Neural cell (in vitro differentiated cells): ENCODE measurements around the gene EIF4EBP2. TPM values are rescaled to one million over a fixed set of nuclear protein-coding genes. Genes with fewer than 3 reads are reported as not detected.
A peak's percentile ranks its signal among the peaks of the same experiment; 100 is the strongest.

Experiments used
- H2AFZ ChIP-seq: fragments of 200-600, 300-800 bp; sonication (generic), shearing (Covaris generic); 2 replicates; pipeline ENCODE4 v1.6.0; 2014; ENCODE audit warnings: low read depth, mild to moderate bottlenecking, antibody characterized with exemption, low read length, moderate library complexity
- H3F3A ChIP-seq: fragments of 200-600 bp; shearing (Covaris generic); 2 replicates; pipeline ENCODE4 v1.6.1; 2016; ENCODE audit warnings: mild to moderate bottlenecking, moderate library complexity, mixed read lengths, antibody characterized with exemption, low read length; ENCODE audit not compliant: insufficient read depth, poor library complexity, severe bottlenecking
- H3K27ac ChIP-seq: fragments of 200-600, 300-800 bp; sonication (generic), shearing (Covaris generic); 2 replicates; pipeline ENCODE4 v1.5.1; 2014; ENCODE audit warnings: mild to moderate bottlenecking, low read length, moderate library complexity
- H3K27me3 ChIP-seq: fragments of 300-800, 200-600 bp; sonication (generic), shearing (Covaris generic); 2 replicates; pipeline ENCODE4 v1.6.0; 2014; ENCODE audit warnings: mild to moderate bottlenecking, low read depth, low read length, moderate library complexity; ENCODE audit not compliant: insufficient read depth
- H3K36me3 ChIP-seq: fragments of 300-800, 200-600 bp; sonication (generic), shearing (Covaris generic); 2 replicates; pipeline ENCODE4 v1.5.1; 2014; ENCODE audit warnings: mild to moderate bottlenecking, antibody characterized with exemption, low read length, moderate library complexity; ENCODE audit not compliant: insufficient read depth
- H3K4me2 ChIP-seq: fragments of 300-800, 200-600 bp; sonication (generic), shearing (Covaris generic); 2 replicates; pipeline ENCODE4 v1.6.0; 2014; ENCODE audit warnings: mild to moderate bottlenecking, low read length
- H3K4me3 ChIP-seq: fragments of 300-800, 200-600 bp; sonication (generic), shearing (Covaris generic); 2 replicates; pipeline ENCODE4 v1.5.1; 2014; ENCODE audit warnings: mild to moderate bottlenecking, low read length, moderate library complexity
- H3K79me2 ChIP-seq: fragments of 200-600 bp; shearing (Covaris generic); replicated peaks from 2 replicates; pipeline ENCODE4 v1.6.0; 2014; ENCODE audit warnings: mild to moderate bottlenecking, low read length, moderate library complexity; ENCODE audit not compliant: insufficient read depth
- H3K9ac ChIP-seq: fragments of 300-800, 200-600 bp; sonication (generic), shearing (Covaris generic); 2 replicates; pipeline ENCODE4 v1.6.1; 2016; ENCODE audit warnings: mild to moderate bottlenecking, low read length, mixed read lengths
- H3K9me2 ChIP-seq: fragments of 200-600 bp; shearing (Covaris generic); 2 replicates; pipeline ENCODE4 v1.6.1; 2016; ENCODE audit warnings: mild to moderate bottlenecking, low read length, mixed read lengths; ENCODE audit not compliant: insufficient read depth
- H3K9me3 ChIP-seq: fragments of 200-600, 300-800 bp; sonication (generic), shearing (Covaris generic); 2 replicates; pipeline ENCODE4 v1.6.1; 2016; ENCODE audit warnings: mild to moderate bottlenecking, mixed run types, low read length, moderate library complexity, mixed read lengths
- H4K20me1 ChIP-seq: fragments of 200-600 bp; shearing (Covaris generic); 2 replicates; pipeline ENCODE4 v1.6.1; 2016; ENCODE audit warnings: mild to moderate bottlenecking, mixed run types; ENCODE audit not compliant: insufficient read depth
- EP300 ChIP-seq: fragments of 450-650 bp; conservative IDR thresholded peaks from 2 replicates; pipeline ENCODE4 v1.6.1; 2014; ENCODE audit warnings: antibody characterized with exemption, mild to moderate bottlenecking, moderate library complexity; ENCODE audit not compliant: poor library complexity, severe bottlenecking
- EZH2 ChIP-seq: fragments of 200-600, 300-800 bp; shearing (Covaris generic), sonication (generic); IDR thresholded peaks from 2 replicates; pipeline ENCODE4 v1.6.1; 2014; ENCODE audit warnings: antibody characterized with exemption, low read length, borderline replicate concordance, mild to moderate bottlenecking; ENCODE audit not compliant: insufficient read depth, poor library complexity, severe bottlenecking
- MXI1 ChIP-seq: fragments of 450-650 bp; conservative IDR thresholded peaks from 2 replicates; pipeline ENCODE4 v1.6.1; 2014; ENCODE audit warnings: antibody characterized with exemption, mild to moderate bottlenecking; ENCODE audit not compliant: poor library complexity, severe bottlenecking
- POLR2AphosphoS5 ChIP-seq: IDR thresholded peaks from 2 replicates; pipeline ENCODE4 v1.6.1; 2012
- SMC3 ChIP-seq: fragments of 450-650 bp; conservative IDR thresholded peaks from 2 replicates; pipeline ENCODE4 v1.6.1; 2014; ENCODE audit warnings: antibody characterized with exemption, mild to moderate bottlenecking, moderate library complexity; ENCODE audit not compliant: poor library complexity
- TAF1 ChIP-seq: IDR thresholded peaks from 2 replicates; pipeline ENCODE4 v1.6.1; 2012; ENCODE audit warnings: low read depth
- polyA plus RNA-seq: library from polyadenylated mRNA; depleted of rRNA; stranded (reverse); fragments of >200 nt; gene quantifications from 2 replicates; pipeline ENCODE4 v1.2.3, GENCODE V29; 2014
- TF ChIP-seq, protein P1 (sequence below): fragments of 450-650 bp; IDR thresholded peaks from 2 replicates; pipeline ENCODE4 v1.5.1; 2014; ENCODE audit warnings: antibody characterized with exemption, mild to moderate bottlenecking, moderate library complexity; ENCODE audit not compliant: poor library complexity, severe bottlenecking
- TF ChIP-seq, protein P2 (sequence below): IDR thresholded peaks from 2 replicates; pipeline ENCODE4 v1.6.1; 2012; ENCODE audit warnings: borderline replicate concordance

Gene EIF4EBP2
- polyA plus RNA-seq, 1 donor from 2014 or later, result 51.7 TPM

DNA sequence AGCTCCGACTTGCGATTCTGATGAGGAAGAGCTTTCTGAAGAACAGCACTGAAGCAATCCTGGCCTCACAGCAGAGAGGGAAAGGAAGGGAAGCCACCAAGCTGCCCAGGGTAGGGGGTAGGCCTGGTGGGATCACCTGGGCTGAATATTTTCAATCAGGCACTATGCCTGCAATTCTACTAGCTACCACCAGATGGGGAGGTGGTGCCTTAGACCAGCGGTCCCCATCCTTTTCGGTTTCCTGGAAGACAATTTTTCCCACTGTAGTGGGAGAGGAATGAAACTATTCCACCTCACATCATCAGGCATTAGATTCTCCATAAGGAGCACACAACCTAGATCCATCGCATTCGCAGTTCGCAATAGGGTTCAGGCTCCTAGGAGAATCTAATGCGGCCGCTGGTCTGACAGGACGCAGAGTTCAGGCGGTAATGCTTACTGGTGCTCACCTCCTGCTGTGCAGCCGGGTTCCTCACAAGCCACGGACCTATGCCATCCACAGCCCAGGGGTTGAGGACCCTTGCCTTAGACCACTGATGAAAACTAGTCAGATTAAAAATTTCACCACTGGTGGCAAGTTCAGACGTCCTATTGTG is 24.3 kb upstream of the EIF4EBP2 start:
- Histone ChIP-seq H2AFZ (no peak overlapping the region), H3K9me3 (peaks cover 2% of the 10 kb centered on the region), H3K4me3 (no peak overlapping the region), H3K27me3 (no peaks in the 10 kb centered on the region), H3K27ac (no peak overlapping the region), H4K20me1 (no peaks in the 10 kb centered on the region), H3K9ac (no peak overlapping the region), H3K79me2 (peaks cover 3% of the 10 kb centered on the region), H3F3A (no peaks in the 10 kb centered on the region), H3K9me2 (no peaks in the 10 kb centered on the region), H3K4me2 (no peak overlapping the region), H3K36me3 (no peaks in the 10 kb centered on the region)
- no peak for TF ChIP-seq SMC3
- TF ChIP-seq POLR2AphosphoS5, result no peak
- TF ChIP-seq, protein P1, sequence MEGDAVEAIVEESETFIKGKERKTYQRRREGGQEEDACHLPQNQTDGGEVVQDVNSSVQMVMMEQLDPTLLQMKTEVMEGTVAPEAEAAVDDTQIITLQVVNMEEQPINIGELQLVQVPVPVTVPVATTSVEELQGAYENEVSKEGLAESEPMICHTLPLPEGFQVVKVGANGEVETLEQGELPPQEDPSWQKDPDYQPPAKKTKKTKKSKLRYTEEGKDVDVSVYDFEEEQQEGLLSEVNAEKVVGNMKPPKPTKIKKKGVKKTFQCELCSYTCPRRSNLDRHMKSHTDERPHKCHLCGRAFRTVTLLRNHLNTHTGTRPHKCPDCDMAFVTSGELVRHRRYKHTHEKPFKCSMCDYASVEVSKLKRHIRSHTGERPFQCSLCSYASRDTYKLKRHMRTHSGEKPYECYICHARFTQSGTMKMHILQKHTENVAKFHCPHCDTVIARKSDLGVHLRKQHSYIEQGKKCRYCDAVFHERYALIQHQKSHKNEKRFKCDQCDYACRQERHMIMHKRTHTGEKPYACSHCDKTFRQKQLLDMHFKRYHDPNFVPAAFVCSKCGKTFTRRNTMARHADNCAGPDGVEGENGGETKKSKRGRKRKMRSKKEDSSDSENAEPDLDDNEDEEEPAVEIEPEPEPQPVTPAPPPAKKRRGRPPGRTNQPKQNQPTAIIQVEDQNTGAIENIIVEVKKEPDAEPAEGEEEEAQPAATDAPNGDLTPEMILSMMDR, result peak; percentile 50

DNA sequence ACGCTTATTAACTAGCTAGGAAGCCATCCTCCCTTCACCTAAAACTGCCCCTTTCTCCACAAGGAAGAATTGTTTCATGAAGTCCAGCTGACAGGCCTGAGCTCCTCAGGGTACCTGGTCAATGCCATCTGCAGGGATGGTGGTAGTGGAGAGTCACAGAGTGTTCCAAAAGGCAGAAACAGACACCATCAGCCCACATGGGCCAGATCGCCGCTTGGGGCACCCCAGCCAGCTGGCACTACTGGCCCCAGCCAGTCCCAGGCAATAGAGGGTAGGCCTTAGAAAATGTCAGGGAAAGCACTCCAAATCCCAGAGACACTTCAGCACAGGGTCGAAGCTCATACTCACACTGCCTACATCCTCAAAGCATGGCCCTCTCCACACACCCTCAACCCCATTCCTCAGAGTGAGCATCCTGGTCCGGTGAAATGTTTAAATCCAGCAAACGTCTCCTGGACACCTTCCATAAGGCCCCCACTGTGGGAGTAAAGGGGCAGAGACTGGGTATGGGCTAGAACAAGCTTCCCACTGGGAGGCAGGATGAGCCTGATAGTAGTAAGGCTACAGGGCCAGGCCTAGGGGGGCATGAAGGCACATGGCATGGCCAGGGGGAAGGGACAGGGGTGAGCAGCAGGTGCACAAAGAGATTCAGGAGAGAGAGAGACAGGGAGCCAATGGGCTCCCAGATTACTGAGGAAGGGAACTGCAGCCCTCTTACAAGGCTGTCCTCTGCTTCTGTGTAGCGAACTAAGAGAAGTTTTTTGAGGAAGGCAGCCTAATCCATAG is 23.4 kb upstream of the EIF4EBP2 start:
- Histone ChIP-seq H3F3A (no peaks in the 10 kb centered on the region), H3K9me3 (peaks cover 2% of the 10 kb centered on the region), H3K27ac (no peak overlapping the region), H4K20me1 (no peaks in the 10 kb centered on the region), H3K27me3 (no peaks in the 10 kb centered on the region), H3K79me2 (peaks cover 3% of the 10 kb centered on the region), H3K9ac (peak overlapping the region; percentile 93), H3K4me3 (peak overlapping the region; percentile 98), H3K9me2 (no peaks in the 10 kb centered on the region), H3K4me2 (no peak overlapping the region), H2AFZ (no peak overlapping the region), H3K36me3 (no peaks in the 10 kb centered on the region)
- TF ChIP-seq EZH2 (no peak), POLR2AphosphoS5 (no peak), MXI1 (no peak)

DNA sequence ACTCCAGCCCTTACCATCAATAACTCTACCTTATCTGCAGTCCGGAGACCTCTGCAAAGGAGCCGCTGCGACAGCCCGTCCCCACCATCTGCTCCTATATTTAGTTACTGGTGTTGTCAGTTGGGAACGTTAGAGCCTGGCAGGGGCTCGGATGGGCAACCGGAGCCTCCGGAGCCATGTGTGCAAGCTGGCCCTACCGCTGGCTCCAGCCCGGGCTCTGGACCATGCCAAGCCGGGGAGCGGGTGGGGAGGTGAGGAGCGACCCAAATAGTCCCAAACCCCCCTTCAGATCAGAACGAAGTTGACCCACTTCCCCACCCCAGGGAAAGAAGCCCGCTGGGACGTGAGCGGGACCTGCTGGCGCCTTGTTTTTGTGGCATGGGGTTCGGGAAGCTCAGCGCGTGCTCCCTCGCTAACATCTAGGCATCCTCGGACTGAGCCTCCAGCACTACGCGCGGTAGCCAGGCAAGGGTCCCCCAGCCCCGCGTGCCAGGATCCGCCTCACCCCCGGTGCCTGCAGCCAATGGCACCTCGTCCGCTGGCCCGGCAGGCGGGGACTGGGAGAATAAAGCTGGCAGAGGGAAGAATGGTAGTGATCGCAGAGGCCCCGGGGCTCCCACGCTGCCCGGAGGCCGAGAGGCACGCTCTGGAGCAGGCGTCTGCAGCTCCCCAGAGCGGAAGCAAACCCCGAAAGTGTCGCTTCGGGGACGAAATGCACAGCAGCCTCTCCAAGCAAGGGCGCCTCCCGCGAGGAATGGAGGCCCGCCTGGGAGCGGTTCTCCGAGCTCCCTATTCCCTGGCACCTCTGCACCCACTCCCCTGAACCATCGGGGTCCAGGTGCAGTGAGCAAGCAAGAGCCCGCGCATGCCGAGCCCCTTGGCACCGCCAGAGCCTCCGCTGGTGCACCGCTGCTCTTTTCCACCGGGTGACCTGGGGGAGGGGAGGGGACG is 22.2 kb upstream of the EIF4EBP2 start:
- Histone ChIP-seq H3K79me2 (peaks cover 3% of the 10 kb centered on the region), H2AFZ (peak overlapping the region; percentile 83), H3K27ac (peak overlapping the region; percentile 93), H3K9me3 (peaks cover 2% of the 10 kb centered on the region), H4K20me1 (no peaks in the 10 kb centered on the region), H3K4me2 (peak overlapping the region; percentile 96), H3K36me3 (no peaks in the 10 kb centered on the region), H3K4me3 (peak overlapping the region; percentile 98), H3F3A (no peaks in the 10 kb centered on the region), H3K9me2 (no peaks in the 10 kb centered on the region), H3K9ac (peak overlapping the region; percentile 93), H3K27me3 (no peaks in the 10 kb centered on the region)
- TF ChIP-seq MXI1 (peak; percentile 80), EP300 (no peak), TAF1 (no peak)
- TF ChIP-seq, protein P2, sequence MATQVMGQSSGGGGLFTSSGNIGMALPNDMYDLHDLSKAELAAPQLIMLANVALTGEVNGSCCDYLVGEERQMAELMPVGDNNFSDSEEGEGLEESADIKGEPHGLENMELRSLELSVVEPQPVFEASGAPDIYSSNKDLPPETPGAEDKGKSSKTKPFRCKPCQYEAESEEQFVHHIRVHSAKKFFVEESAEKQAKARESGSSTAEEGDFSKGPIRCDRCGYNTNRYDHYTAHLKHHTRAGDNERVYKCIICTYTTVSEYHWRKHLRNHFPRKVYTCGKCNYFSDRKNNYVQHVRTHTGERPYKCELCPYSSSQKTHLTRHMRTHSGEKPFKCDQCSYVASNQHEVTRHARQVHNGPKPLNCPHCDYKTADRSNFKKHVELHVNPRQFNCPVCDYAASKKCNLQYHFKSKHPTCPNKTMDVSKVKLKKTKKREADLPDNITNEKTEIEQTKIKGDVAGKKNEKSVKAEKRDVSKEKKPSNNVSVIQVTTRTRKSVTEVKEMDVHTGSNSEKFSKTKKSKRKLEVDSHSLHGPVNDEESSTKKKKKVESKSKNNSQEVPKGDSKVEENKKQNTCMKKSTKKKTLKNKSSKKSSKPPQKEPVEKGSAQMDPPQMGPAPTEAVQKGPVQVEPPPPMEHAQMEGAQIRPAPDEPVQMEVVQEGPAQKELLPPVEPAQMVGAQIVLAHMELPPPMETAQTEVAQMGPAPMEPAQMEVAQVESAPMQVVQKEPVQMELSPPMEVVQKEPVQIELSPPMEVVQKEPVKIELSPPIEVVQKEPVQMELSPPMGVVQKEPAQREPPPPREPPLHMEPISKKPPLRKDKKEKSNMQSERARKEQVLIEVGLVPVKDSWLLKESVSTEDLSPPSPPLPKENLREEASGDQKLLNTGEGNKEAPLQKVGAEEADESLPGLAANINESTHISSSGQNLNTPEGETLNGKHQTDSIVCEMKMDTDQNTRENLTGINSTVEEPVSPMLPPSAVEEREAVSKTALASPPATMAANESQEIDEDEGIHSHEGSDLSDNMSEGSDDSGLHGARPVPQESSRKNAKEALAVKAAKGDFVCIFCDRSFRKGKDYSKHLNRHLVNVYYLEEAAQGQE, result peak; percentile 67
